Keratinocyte (primary cell): ENCODE data around the gene CHM. TPM values are rescaled to one million over a fixed set of nuclear protein-coding genes. Genes with fewer than 3 reads are reported as not detected.

ENCODE experiments used
- DNase-seq: peaks from one replicate; pipeline ENCODE4 v3.0.0-alpha.2; 2011; ENCODE audit warnings: low read depth, missing footprints, low spot score
- FAIRE-seq: peaks from 2 replicates; lab custom pipeline; 2011; peaks lifted over from hg19 to GRCh38; lab: Jason Lieb, UNC
- H2AFZ ChIP-seq: 2 replicates; pipeline ENCODE4 v1.6.0; 2012; ENCODE audit warnings: low read length, control low read depth, inconsistent platforms; ENCODE audit not compliant: control insufficient read depth
- H3K27ac ChIP-seq: 2 replicates; pipeline ENCODE4 v1.5.1; 2011; ENCODE audit warnings: low read length; ENCODE audit not compliant: control insufficient read depth, insufficient read depth
- H3K27me3 ChIP-seq: 3 replicates; pipeline ENCODE4 v1.6.0; 2011; ENCODE audit warnings: low read length; ENCODE audit not compliant: control insufficient read depth, insufficient read depth; ENCODE audit errors: extremely low read depth
- H3K36me3 ChIP-seq, 2 experiments: 2 replicates in 1 of 2; 3 replicates in 1 of 2; pipeline ENCODE4 v1.5.1; 2011; ENCODE audit warnings: low read length in 2 of 2, mild to moderate bottlenecking in 1 of 2; ENCODE audit not compliant: control insufficient read depth in 2 of 2, insufficient read depth in 2 of 2; ENCODE audit errors: extremely low read depth in 1 of 2
- H3K4me1 ChIP-seq: 3 replicates; pipeline ENCODE4 v1.5.1; 2011; ENCODE audit warnings: low read length; ENCODE audit not compliant: control insufficient read depth, insufficient read depth; ENCODE audit errors: extremely low read depth
- H3K4me2 ChIP-seq: 3 replicates; pipeline ENCODE4 v1.6.0; 2011; ENCODE audit warnings: low read depth, low read length; ENCODE audit not compliant: control insufficient read depth, insufficient read depth; ENCODE audit errors: extremely low read depth
- H3K4me3 ChIP-seq, 3 experiments: fragments of 200-600 bp in 1 of 3; sonication (generic) in 1 of 3; 2 replicates in 2 of 3; 3 replicates in 1 of 3; pipeline ENCODE4 v1.5.1; 2011 to 2016; ENCODE audit warnings: low read length in 3 of 3, mild to moderate bottlenecking in 3 of 3, control low read depth in 2 of 3, inconsistent platforms in 1 of 3, low read depth in 1 of 3, mixed read lengths in 1 of 3, mixed run types in 1 of 3, moderate library complexity in 1 of 3; ENCODE audit not compliant: control insufficient read depth in 2 of 3, insufficient read depth in 2 of 3; ENCODE audit errors: extremely low read depth in 1 of 3
- H3K79me2 ChIP-seq: 2 replicates; pipeline ENCODE4 v1.6.0; 2012; ENCODE audit warnings: low read length; ENCODE audit not compliant: control insufficient read depth, insufficient read depth
- H3K9ac ChIP-seq: 3 replicates; pipeline ENCODE4 v1.6.0; 2011; ENCODE audit warnings: low read length; ENCODE audit not compliant: control insufficient read depth, insufficient read depth; ENCODE audit errors: extremely low read depth
- H3K9me1 ChIP-seq: 3 replicates; pipeline ENCODE4 v1.6.0; 2011; ENCODE audit warnings: low read length; ENCODE audit not compliant: control insufficient read depth, insufficient read depth; ENCODE audit errors: extremely low read depth
- H3K9me3 ChIP-seq: 2 replicates; pipeline ENCODE4 v1.5.1; 2012; ENCODE audit warnings: low read depth, low read length; ENCODE audit not compliant: control insufficient read depth
- H4K20me1 ChIP-seq: 3 replicates; pipeline ENCODE4 v1.6.0; 2011; ENCODE audit warnings: low read length; ENCODE audit not compliant: control insufficient read depth, insufficient read depth; ENCODE audit errors: extremely low read depth
- EZH2 ChIP-seq: IDR thresholded peaks from one replicate; pipeline ENCODE4 v1.6.1; 2012; ENCODE audit warnings: inconsistent platforms, mild to moderate bottlenecking, low read length, moderate library complexity
- dilution Hi-C: fragments of 300-500 bp; cut with MboI; formaldehyde crosslinking; loops from one replicate; pipeline ENCODE4 v1.7.0; 2020; ENCODE audit warnings: low sequenced_read_pairs; ENCODE audit not compliant: extremely low pct_ligation_motif_present
- polyA plus RNA-seq, 5 experiments: library from polyadenylated mRNA; depleted of rRNA in 3 of 5; stranded (reverse) in 3 of 5; stranded (forward) in 1 of 5; unstranded in 1 of 5; fragments of >200 nt; gene quantifications; 1 replicate in 1 of 5; 2 replicates in 3 of 5; 3 replicates in 1 of 5; pipeline versions ENCODE4 v1.2.1 to v1.2.3, GENCODE V29; 2011 to 2012; ENCODE audit warnings: missing spikeins in 2 of 5, low read depth in 1 of 5, low replicate concordance in 1 of 5
- TF ChIP-seq, protein P1 (sequence below), 3 experiments: IDR thresholded peaks in 1 of 3; conservative IDR thresholded peaks in 1 of 3; optimal IDR thresholded peaks in 1 of 3; 2 replicates in 2 of 3; 3 replicates in 1 of 3; pipeline versions ENCODE3 to v1.5.1; 2011; ENCODE audit warnings: low read length in 3 of 3, mild to moderate bottlenecking in 3 of 3, moderate library complexity in 2 of 3, control low read depth in 1 of 3, inconsistent platforms in 1 of 3; ENCODE audit not compliant: insufficient read depth in 2 of 3; ENCODE audit errors: extremely low read depth in 1 of 3

CHM gene
- polyA plus RNA-seq, 1 donor (not counting 4 experiments of a cell fraction or from before 2014, with no cell fraction given): 20.4 TPM

DNA sequence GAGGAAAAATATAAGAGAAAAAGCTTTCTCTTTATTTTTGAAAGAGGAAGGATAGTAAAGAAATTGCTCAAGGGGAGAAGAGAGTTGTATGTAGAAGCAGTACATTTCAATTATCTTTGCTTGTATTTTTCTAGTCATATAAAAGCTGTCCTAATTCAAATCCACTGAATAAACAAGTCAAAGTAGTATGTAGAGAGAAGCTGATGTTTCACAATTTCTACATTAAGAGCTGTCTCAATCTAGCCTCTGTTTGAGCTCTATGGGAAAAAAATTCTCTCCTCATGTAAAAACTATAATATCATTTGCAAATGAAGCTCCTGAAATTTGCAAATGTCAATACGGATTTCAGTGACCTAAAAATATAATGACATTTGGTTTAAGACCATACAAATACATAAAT, 52.6 kb downstream of the CHM start:
- Histone ChIP-seq H2AFZ (no peak overlapping the region), H3K27ac (no peak overlapping the region), H3K79me2 (peaks cover 2% of the 10 kb centered on the region), H3K9ac (no peak overlapping the region), H3K27me3 (no peaks in the 10 kb centered on the region), H3K36me3 (no peaks in the 10 kb centered on the region), H3K4me2 (no peak overlapping the region), H3K4me3 (no peak overlapping the region), H3K4me1 (no peaks in the 10 kb centered on the region), H3K9me1 (no peaks in the 10 kb centered on the region), H3K9me3 (no peaks in the 10 kb centered on the region), H4K20me1 (no peaks in the 10 kb centered on the region)
- dilution Hi-C loops: no loop called here
- DNase-seq (no peak), FAIRE-seq (no peak)
- no peak for TF ChIP-seq EZH2

- Histone ChIP-seq H3K9me3 (no peaks in the 10 kb centered on the region), H3K79me2 (peaks cover 2% of the 10 kb centered on the region), H2AFZ (no peak overlapping the region), H3K9ac (no peak overlapping the region), H3K4me3 (no peak overlapping the region), H3K27ac (no peak overlapping the region), H3K4me2 (no peak overlapping the region), H4K20me1 (no peaks in the 10 kb centered on the region), H3K27me3 (no peaks in the 10 kb centered on the region), H3K9me1 (no peaks in the 10 kb centered on the region), H3K4me1 (no peaks in the 10 kb centered on the region), H3K36me3 (no peaks in the 10 kb centered on the region)
- DNase-seq (no peak), FAIRE-seq (no peak)
- dilution Hi-C loops: no loop called here
- TF ChIP-seq, protein P1, sequence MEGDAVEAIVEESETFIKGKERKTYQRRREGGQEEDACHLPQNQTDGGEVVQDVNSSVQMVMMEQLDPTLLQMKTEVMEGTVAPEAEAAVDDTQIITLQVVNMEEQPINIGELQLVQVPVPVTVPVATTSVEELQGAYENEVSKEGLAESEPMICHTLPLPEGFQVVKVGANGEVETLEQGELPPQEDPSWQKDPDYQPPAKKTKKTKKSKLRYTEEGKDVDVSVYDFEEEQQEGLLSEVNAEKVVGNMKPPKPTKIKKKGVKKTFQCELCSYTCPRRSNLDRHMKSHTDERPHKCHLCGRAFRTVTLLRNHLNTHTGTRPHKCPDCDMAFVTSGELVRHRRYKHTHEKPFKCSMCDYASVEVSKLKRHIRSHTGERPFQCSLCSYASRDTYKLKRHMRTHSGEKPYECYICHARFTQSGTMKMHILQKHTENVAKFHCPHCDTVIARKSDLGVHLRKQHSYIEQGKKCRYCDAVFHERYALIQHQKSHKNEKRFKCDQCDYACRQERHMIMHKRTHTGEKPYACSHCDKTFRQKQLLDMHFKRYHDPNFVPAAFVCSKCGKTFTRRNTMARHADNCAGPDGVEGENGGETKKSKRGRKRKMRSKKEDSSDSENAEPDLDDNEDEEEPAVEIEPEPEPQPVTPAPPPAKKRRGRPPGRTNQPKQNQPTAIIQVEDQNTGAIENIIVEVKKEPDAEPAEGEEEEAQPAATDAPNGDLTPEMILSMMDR (optimal IDR thresholded peaks at IDR 0.05 in 1 of 3, IDR thresholded peaks at IDR 0.05 in 1 of 3, conservative IDR thresholded peaks at IDR 0.05 in 1 of 3; ENCODE audit: extremely low read depth in 1 of 3, insufficient read depth in 2 of 3, low read length in 3 of 3): no peak
- TF ChIP-seq EZH2: no peak
Measured at GRCh38 chrX:85994228-85994627, 53.1 kb downstream of the CHM start.

DNA sequence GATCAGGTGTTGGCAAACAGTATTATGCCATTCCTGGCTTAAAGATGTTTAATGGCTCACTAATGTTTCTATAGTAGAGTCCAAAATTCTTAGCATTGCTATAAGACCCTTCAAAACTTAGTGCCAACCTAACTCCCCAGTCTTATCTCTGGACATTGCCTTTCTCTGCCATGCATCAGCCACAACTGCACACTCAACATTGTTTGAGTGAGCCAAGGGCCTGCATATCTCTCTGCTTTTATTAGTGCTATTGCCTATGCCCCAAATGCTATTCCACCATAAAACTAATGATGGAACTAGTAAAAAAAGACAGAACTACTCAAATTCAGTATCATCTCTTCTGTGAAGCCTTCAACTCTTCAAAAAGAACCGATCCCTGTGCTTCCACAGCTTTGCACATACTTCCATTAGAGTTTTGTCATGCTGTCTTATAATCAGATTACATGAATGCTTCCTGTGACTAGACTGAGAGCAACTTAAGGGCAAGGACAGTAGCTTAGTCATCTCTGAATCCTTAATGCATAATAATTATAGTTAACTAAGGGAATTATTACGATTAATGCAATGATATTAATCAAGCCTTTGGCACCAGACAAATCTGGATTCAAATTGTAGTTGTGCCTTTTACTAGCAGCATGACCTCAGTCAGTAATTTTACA, 53.7 kb downstream of the CHM start:
- Histone ChIP-seq H3K9me1 (no peaks in the 10 kb centered on the region), H4K20me1 (no peaks in the 10 kb centered on the region), H3K4me2 (no peak overlapping the region), H3K36me3 (no peaks in the 10 kb centered on the region), H3K9me3 (no peaks in the 10 kb centered on the region), H3K27me3 (no peaks in the 10 kb centered on the region), H3K4me3 (no peak overlapping the region), H3K4me1 (no peaks in the 10 kb centered on the region), H3K27ac (no peak overlapping the region), H3K79me2 (peaks cover 5% of the 10 kb centered on the region), H2AFZ (no peak overlapping the region), H3K9ac (no peak overlapping the region)
- TF ChIP-seq, protein P1 (optimal IDR thresholded peaks at IDR 0.05 in 1 of 3, IDR thresholded peaks at IDR 0.05 in 1 of 3, conservative IDR thresholded peaks at IDR 0.05 in 1 of 3; ENCODE audit: extremely low read depth in 1 of 3, insufficient read depth in 2 of 3, low read length in 3 of 3): no peak
- TF ChIP-seq EZH2: no peak
- dilution Hi-C loops: no loop called here
- FAIRE-seq: no peak
- no peak for DNase-seq
